Smooth muscle cell (in vitro differentiated cells): ENCODE measurements around the gene SYMPK. TPM values are rescaled to one million over a fixed set of nuclear protein-coding genes. Genes with fewer than 3 reads are reported as not detected.

Source experiments
- DNase-seq: peaks from one replicate; lab custom pipeline; 2025; ENCODE audit not compliant: unreplicated experiment; lab: John Stamatoyannopoulos, UW
- H2AFZ ChIP-seq: fragments of 200-600 bp; sonication (generic); 2 replicates; pipeline ENCODE4 v1.6.0; 2016; ENCODE audit warnings: antibody characterized with exemption, low read depth, mild to moderate bottlenecking
- H3F3A ChIP-seq: fragments of 200-600 bp; sonication (generic); 2 replicates; pipeline ENCODE4 v1.6.0; 2017; ENCODE audit warnings: antibody characterized with exemption, low read depth
- H3K27ac ChIP-seq: fragments of 200-600 bp; sonication (generic); 2 replicates; pipeline ENCODE4 v1.5.1; 2016; ENCODE audit warnings: low read depth, mild to moderate bottlenecking
- H3K27me3 ChIP-seq: fragments of 200-600 bp; sonication (generic); 2 replicates; pipeline ENCODE4 v1.6.1; 2016; ENCODE audit warnings: low read depth, mild to moderate bottlenecking
- H3K36me3 ChIP-seq: fragments of 200-600 bp; sonication (generic); 2 replicates; pipeline ENCODE4 v1.5.1; 2016; ENCODE audit warnings: low read depth
- H3K4me1 ChIP-seq: fragments of 200-600 bp; sonication (generic); 2 replicates; pipeline ENCODE4 v1.5.1; 2016; ENCODE audit warnings: low read depth
- H3K4me2 ChIP-seq: fragments of 200-600 bp; sonication (generic); 2 replicates; pipeline ENCODE4 v1.6.0; 2016; ENCODE audit warnings: mild to moderate bottlenecking
- H3K4me3 ChIP-seq: fragments of 200-600 bp; sonication (generic); 2 replicates; pipeline ENCODE4 v1.5.1; 2016; ENCODE audit warnings: mild to moderate bottlenecking
- H3K79me2 ChIP-seq: fragments of 200-600 bp; sonication (generic); 2 replicates; pipeline ENCODE4 v1.6.0; 2016; ENCODE audit warnings: low read depth, mild to moderate bottlenecking
- H3K9ac ChIP-seq: fragments of 200-600 bp; sonication (generic); 2 replicates; pipeline ENCODE4 v1.6.0; 2016; ENCODE audit warnings: low read depth
- H3K9me3 ChIP-seq: fragments of 200-600 bp; sonication (generic); replicated peaks from 2 replicates; pipeline ENCODE4 v1.5.1; 2016; ENCODE audit warnings: low read depth
- H4K20me1 ChIP-seq: fragments of 200-600 bp; sonication (generic); 2 replicates; pipeline ENCODE4 v1.6.0; 2016; ENCODE audit warnings: low read depth
- WGBS: methylation state at CpG from one replicate; pipeline ENCODE4 v1.1.7; 2016; ENCODE audit warnings: low lambda C conversion rate; 5-methylcytosine and 5-hydroxymethylcytosine counted together
- polyA plus RNA-seq: library from polyadenylated mRNA; unstranded; fragments of >200 nt; fragmentation: Nextera tagmentation; extraction: Ambion mirVana; gene quantifications from 2 replicates; pipeline ENCODE4 v1.2.1, GENCODE V29; 2016
- total RNA-seq: library from RNA; depleted of rRNA; stranded (reverse); fragments of >200 nt; gene quantifications from 2 replicates; pipeline ENCODE4 v1.2.3, GENCODE V29; 2014
- TF ChIP-seq, protein P1 (sequence below): fragments of 200-600 bp; sonication (generic); IDR thresholded peaks from 2 replicates; pipeline ENCODE4 v1.5.1; 2017; ENCODE audit warnings: borderline replicate concordance, mild to moderate bottlenecking, antibody characterized with exemption; ENCODE audit not compliant: insufficient read depth, poor library complexity, severe bottlenecking

The SYMPK gene
- total and polyA plus RNA-seq, 2 experiments from 2014 or later, result 28.6 to 30.9 TPM

DNA sequence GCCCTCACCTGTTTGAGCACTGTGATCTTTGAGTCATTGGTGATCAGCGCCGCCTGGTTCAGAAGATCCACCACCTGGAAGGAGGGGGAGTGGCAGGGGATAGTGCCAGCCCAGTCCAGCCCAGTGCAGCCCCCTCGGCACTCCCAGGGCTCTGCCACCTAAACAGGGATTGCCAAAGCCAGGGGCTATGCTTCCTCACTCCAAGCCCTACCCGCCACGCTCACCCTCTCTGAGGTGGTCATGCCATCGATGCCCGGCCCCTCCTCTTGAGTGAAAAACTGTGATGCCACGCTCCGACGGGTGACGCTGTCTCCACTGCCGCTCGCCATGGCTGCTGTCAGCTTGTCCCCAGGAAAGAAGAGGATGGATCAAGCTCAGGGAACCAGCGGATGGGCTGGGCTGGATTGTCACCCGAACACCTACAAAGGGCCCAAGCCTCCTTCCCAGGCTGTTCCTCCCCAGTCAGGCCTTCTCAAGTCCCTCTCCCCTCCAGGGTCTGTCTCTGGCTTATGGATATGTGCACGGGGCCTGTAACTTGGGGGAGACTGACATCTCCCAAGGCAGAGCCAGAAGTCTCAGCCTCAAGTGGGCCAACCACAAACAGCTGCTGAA is 8.7 kb downstream of the SYMPK start:
- Histone ChIP-seq H3K79me2 (peaks cover 41% of the 10 kb centered on the region), H3K27me3 (no peaks in the 10 kb centered on the region), H3K27ac (no peak overlapping the region), H3K4me2 (no peak overlapping the region), H2AFZ (no peak overlapping the region), H3F3A (no peaks in the 10 kb centered on the region), H3K4me1 (no peaks in the 10 kb centered on the region), H3K9me3 (no peaks in the 10 kb centered on the region), H3K36me3 (peaks cover 6% of the 10 kb centered on the region), H3K4me3 (no peak overlapping the region), H4K20me1 (peaks cover 59% of the 10 kb centered on the region), H3K9ac (no peak overlapping the region)
- TF ChIP-seq, protein P1, sequence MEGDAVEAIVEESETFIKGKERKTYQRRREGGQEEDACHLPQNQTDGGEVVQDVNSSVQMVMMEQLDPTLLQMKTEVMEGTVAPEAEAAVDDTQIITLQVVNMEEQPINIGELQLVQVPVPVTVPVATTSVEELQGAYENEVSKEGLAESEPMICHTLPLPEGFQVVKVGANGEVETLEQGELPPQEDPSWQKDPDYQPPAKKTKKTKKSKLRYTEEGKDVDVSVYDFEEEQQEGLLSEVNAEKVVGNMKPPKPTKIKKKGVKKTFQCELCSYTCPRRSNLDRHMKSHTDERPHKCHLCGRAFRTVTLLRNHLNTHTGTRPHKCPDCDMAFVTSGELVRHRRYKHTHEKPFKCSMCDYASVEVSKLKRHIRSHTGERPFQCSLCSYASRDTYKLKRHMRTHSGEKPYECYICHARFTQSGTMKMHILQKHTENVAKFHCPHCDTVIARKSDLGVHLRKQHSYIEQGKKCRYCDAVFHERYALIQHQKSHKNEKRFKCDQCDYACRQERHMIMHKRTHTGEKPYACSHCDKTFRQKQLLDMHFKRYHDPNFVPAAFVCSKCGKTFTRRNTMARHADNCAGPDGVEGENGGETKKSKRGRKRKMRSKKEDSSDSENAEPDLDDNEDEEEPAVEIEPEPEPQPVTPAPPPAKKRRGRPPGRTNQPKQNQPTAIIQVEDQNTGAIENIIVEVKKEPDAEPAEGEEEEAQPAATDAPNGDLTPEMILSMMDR, result no peak
- 98% methylated on average over 16 of the region's 16 CpGs for WGBS
- no peak for DNase-seq

- TF ChIP-seq, protein P1, result no peak
- Histone ChIP-seq H2AFZ (no peak overlapping the region), H4K20me1 (peaks cover 51% of the 10 kb centered on the region), H3K9ac (no peak overlapping the region), H3K79me2 (peaks cover 28% of the 10 kb centered on the region), H3K4me1 (no peaks in the 10 kb centered on the region), H3F3A (no peaks in the 10 kb centered on the region), H3K27ac (no peak overlapping the region), H3K4me3 (no peak overlapping the region), H3K36me3 (peaks cover 6% of the 10 kb centered on the region), H3K27me3 (no peaks in the 10 kb centered on the region), H3K9me3 (no peaks in the 10 kb centered on the region), H3K4me2 (no peak overlapping the region)
- no peak for DNase-seq
- WGBS, result 97% methylated on average over 7 of the region's 7 CpGs
These were observed 10.0 kb downstream of the SYMPK start for GRCh38 chr19:45852983-45853382.

DNA sequence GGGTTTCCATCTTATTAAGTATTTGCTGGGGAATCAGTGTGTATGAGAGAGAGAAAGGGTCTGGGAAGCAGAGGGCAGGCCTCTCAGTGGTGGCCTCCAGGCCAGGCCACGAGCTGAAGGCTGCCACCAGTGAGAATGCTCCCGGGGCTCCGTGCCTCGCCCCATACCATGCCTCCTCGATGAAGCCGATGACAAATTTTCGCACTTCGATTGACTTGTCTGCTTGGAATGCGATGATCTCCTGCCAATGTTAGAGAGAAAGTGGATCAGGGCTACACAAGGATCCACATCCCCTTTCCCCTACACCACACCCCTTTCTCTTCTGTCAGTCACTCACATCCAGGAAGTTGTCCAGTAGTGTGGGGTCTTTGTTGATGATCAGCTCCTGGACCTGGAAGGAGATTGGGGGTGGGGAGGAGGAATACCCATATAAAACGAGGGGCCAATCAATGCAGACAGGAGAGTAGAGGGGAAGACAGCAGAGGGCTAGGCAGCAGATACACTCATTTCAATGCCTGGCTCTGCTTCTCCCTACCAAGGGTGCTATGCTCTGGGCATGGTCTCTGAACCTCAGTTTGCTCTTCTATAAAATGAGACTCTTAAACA is 10.7 kb downstream of the SYMPK start:
- no peak overlapping the region for H3K27ac ChIP-seq
- DNase-seq, result no peak

More for the DNA sequence above, 10.7 kb downstream of the SYMPK start:
- Histone ChIP-seq H3K4me2 (no peak overlapping the region), H3K9me3 (no peaks in the 10 kb centered on the region), H4K20me1 (peaks cover 48% of the 10 kb centered on the region), H3K9ac (no peak overlapping the region), H3F3A (no peaks in the 10 kb centered on the region), H3K4me3 (no peak overlapping the region), H3K4me1 (no peaks in the 10 kb centered on the region), H3K79me2 (peaks cover 23% of the 10 kb centered on the region), H3K36me3 (peaks cover 6% of the 10 kb centered on the region), H3K27me3 (no peaks in the 10 kb centered on the region), H2AFZ (no peak overlapping the region)
- WGBS, result 91% methylated on average over 10 of the region's 10 CpGs
- TF ChIP-seq, protein P1, result no peak
